ENCODE measurements around the gene ACVR1C.

DNA sequence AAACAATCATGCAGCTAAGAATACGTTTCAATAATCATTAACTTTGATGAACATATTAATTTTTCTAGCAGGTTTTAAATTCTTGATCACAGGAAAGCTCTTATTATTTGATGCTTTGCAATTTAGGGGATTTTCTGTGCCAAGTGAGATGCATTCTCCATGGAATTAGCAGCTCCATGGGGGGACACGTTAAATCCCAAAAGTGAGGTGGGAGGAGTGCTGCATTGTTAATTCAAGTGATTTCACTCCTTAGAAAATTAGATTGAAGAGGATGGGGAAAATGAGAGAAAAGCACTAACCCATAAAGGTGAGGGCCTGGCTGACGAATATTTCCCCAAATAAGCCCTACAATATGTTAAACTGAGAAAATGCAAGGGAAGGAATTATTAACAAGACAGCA, 69.2 kb downstream of the ACVR1C start:
- TF ChIP-seq POLR2AphosphoS5 (IDR thresholded peaks at IDR 0.05; ENCODE audit: low read depth, low read length) (no peak), POLR2A (IDR thresholded peaks at IDR 0.05; ENCODE audit: low read depth, low read length) (no peak), TAF1 (IDR thresholded peaks at IDR 0.05; ENCODE audit: low read depth, low read length) (no peak), SPI1 (IDR thresholded peaks at IDR 0.05; ENCODE audit: low read depth, low read length) (no peak), POU2F2 (IDR thresholded peaks at IDR 0.05; ENCODE audit: low read depth, low read length) (no peak)
